Fibroblast of mammary gland (primary cell): ENCODE measurements around the gene B4GALNT3.

ENCODE experiments used
- DNase-seq: peaks from one replicate; pipeline ENCODE4 v3.0.0-alpha.2; 2010; ENCODE audit warnings: low read depth
- H3K4me3 ChIP-seq: 2 replicates; pipeline ENCODE4 v1.5.1; 2011; ENCODE audit warnings: low read depth, mild to moderate bottlenecking, low read length, moderate library complexity; ENCODE audit not compliant: control insufficient read depth
- CTCF ChIP-seq: conservative IDR thresholded peaks from 2 replicates; pipeline ENCODE4 v1.5.1; 2011; ENCODE audit warnings: low read depth, low read length, inconsistent platforms; ENCODE audit not compliant: control insufficient read depth, insufficient read depth

B4GALNT3 gene

GRCh38 chr12:507391-507796 lies 47.7 kb downstream of the B4GALNT3 start:
- no peak overlapping the region for H3K4me3 ChIP-seq
- TF ChIP-seq CTCF, result no peak
- DNase-seq, result no peak

- no peak for DNase-seq
- TF ChIP-seq CTCF, result no peak
Measured at GRCh38 chr12:508145-508544, 48.4 kb downstream of the B4GALNT3 start.

GRCh38 chr12:508795-509194 lies 49.1 kb downstream of the B4GALNT3 start:
- DNase-seq, result no peak
- TF ChIP-seq CTCF, result no peak
- H3K4me3 ChIP-seq, result no peak overlapping the region

More at GRCh38 chr12:508145-508544, 48.4 kb downstream of the B4GALNT3 start:
- H3K4me3 ChIP-seq, result no peak overlapping the region

GRCh38 chr12:509500-509899 lies 49.8 kb downstream of the B4GALNT3 start:
- no peak for TF ChIP-seq CTCF
- no peak for DNase-seq
- H3K4me3 ChIP-seq, result no peak overlapping the region

DNA sequence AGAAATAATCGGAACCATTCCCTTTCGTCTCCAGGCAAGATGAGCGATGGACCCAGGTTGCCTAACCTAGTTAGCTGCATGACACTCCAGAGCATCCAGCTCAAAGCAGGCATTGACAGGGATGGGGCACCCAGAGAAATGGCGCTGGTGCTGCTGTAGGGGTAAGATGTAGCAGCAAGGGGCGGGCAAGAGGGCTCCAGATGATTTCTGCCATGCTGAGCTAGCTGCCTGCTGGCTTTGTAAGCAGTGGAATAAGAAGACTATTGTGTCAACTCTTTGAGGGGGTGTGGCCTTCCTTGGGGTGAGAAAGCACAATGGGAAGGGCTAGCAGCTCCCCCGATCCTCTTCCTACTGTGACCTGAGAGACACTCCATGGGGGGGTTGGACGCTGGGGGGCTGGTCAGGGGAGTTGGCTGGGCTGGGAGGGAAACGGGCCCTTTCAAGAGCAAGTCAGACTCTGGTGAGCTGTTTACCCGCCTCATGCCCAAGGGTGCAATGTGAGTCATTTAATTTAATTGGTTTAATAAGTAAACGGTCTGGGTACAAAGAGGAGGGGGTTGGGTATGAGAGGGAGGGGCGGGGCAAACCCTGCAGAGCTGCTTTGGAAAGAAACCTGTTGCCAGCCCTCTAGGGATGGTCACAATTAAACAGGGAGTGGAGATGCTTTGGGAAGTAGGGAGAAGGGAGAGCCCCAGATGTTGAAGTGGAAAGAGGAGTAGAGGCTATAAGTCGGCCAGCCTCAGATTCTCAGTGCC lies 50.5 kb downstream of the B4GALNT3 start:
- TF ChIP-seq CTCF, result no peak
- no peak for DNase-seq
- H3K4me3 ChIP-seq, result no peak overlapping the region

DNA sequence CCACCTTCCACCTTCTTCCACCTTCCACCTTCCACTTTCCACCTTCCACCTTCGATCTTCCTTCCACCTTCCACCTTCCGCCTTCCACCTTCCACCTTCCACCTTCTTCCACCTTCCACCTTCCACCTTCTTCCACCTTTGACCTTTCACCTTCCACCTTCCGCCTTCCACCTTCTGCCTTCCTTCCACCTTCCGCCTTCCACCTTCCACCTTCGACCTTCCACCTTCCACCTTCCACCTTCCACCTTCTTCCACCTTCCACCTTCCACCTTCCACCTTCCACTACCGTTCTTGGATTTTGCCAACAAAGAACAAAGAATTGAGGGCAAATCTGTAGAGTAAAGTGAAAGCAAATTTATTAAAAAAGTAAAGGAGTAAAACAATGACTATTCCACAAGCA lies 53.2 kb downstream of the B4GALNT3 start:
- H3K4me3 ChIP-seq, result no peak overlapping the region
- TF ChIP-seq CTCF, result no peak
- no peak for DNase-seq
